ENCODE data around the gene SUSD5.
"Not testable (repeated sequence)": the region's sequence is repeated elsewhere in the genome, so short reads cannot be mapped to it uniquely, and the experiment has no call there.

Gene SUSD5

DNA sequence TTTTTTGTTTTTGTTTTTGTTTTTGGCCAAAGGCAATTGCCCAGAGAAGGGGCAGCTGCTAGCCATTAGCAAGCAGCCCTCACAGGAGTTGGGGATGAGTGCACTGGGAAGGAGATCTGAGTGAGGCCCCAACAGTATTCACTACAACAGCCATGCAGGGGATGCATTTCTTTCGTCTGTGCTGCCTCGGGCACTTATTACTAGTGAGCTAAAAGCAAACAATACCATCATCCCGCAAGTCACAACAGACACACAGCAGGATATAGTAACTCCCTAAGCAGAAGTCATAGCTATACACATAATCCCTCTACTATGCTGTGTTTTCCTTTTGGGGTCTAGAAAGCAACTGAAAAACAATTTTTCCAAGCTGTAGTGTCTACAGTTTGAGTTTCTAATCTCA is 77.6 kb downstream of the SUSD5 start:
- TF ChIP-seq, protein P1, sequence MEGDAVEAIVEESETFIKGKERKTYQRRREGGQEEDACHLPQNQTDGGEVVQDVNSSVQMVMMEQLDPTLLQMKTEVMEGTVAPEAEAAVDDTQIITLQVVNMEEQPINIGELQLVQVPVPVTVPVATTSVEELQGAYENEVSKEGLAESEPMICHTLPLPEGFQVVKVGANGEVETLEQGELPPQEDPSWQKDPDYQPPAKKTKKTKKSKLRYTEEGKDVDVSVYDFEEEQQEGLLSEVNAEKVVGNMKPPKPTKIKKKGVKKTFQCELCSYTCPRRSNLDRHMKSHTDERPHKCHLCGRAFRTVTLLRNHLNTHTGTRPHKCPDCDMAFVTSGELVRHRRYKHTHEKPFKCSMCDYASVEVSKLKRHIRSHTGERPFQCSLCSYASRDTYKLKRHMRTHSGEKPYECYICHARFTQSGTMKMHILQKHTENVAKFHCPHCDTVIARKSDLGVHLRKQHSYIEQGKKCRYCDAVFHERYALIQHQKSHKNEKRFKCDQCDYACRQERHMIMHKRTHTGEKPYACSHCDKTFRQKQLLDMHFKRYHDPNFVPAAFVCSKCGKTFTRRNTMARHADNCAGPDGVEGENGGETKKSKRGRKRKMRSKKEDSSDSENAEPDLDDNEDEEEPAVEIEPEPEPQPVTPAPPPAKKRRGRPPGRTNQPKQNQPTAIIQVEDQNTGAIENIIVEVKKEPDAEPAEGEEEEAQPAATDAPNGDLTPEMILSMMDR (IDR thresholded peaks at IDR 0.05; ENCODE audit: low read depth, low read length), result no peak
- peak; percentile 34 for DNase-seq (ENCODE audit: low read depth, low spot score)
- no peak overlapping the region for H3K4me3 ChIP-seq (ENCODE audit: low read depth, low read length)
- in situ Hi-C loops (cut with HindIII; ENCODE audit: low sequenced_read_pairs), result no loop called here

DNA sequence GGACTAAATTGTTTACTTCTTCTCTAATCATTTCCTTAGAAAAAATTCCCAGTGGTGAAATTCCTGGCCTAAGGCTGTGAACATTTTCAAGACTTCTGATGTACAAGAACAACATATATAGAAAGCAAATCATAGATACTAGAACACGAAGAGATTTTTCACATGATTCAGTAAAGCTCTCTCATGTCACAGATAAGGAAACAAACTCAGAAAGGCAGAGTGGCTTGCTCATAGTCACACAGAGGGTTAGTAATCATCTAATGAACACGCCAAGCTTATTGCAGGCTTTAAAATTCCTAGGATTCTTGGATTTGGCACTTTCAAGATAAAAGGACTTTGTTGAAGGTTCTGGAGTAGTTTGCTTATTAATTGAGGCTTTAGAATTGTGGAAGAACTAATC is 78.6 kb downstream of the SUSD5 start:
- no peak overlapping the region for H3K4me3 ChIP-seq (ENCODE audit: low read depth, low read length)
- TF ChIP-seq, protein P1 (IDR thresholded peaks at IDR 0.05; ENCODE audit: low read depth, low read length), result no peak
- in situ Hi-C loops (cut with HindIII; ENCODE audit: low sequenced_read_pairs), result no loop called here
- no peak for DNase-seq (ENCODE audit: low read depth, low spot score)

DNA sequence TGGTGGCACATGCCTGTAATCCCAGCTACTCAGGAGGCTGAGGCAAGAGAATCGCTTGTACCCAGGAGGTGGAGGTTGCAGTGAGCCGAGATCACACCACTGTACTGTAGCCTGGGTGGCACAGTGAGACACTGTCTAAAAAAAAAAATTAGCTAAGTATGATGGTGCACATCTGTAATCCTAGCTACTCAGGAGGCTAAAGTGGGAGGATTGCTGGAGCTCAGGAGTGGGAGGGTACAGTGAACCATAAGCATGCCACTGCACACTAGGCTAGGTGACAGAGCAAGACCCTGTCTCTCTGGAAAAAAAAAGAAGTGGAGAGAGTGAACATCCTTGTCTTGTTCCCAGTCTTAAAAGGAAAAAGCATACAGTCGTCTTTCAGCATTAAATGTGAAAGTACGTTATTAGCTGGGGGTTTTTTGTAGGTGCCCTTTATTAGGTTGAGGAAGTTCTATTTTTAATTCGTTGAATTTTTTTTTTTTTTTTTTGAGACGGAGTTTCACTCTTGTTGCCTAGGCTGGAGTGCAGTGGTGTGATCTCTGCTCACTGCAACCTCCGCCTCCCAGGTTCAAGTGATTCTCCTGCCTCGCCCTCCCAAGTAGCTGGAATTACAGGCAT is 79.5 kb downstream of the SUSD5 start:
- in situ Hi-C loops (cut with HindIII; ENCODE audit: low sequenced_read_pairs); H3K4me3 ChIP-seq (ENCODE audit: low read depth, low read length); DNase-seq (ENCODE audit: low read depth, low spot score): not testable (repeated sequence)

DNA sequence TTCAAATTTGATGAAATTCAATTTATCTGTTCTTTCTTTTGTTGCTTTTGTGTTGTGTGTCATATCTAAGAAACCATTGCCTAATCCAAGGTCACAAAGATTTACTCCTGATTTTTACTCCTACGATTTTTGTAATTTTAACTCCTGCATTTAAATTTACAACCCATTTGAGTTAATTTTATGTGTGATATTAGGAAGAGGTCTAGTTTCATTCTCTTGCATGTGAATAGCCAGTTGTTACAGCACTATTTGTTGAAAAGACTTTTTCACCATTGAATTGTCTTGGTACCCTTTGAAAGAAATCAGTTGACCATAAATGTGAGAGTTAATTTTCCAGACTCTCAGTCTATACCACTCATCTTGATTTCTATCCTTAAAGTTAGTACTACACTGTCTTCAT is 80.9 kb downstream of the SUSD5 start:
- TF ChIP-seq, protein P1 (IDR thresholded peaks at IDR 0.05; ENCODE audit: low read depth, low read length), result no peak
- no peak overlapping the region for H3K4me3 ChIP-seq (ENCODE audit: low read depth, low read length)
- in situ Hi-C loops (cut with HindIII; ENCODE audit: low sequenced_read_pairs), result no loop called here
- DNase-seq (ENCODE audit: low read depth, low spot score), result no peak

DNA sequence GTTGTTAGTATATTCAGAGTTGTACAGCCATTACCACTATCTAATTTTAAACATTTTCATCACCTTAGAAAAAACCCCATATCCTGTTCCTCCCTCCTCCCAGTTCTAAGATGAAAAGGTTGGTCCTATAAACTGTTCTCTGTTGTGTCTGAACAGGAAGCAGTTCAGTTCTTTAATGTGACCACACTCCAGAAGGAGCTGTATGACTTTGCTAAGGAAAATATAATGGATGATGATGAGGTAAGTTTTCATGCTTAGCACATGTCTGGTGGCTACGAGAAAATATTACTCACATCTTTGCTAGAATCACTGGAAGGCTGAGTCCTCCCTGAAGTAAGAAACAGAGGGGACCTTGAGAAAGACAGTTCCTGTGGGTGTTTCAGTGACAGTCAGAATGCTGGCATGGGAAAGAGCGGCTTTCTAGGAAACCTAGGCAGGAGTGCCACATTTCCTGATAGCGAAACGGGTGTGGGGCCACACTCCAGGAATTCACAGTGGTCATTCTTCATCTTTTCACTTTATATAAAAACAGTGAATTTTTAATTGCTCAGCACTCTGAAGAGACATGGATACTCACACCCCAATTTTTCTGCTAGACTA is 84.5 kb downstream of the SUSD5 start:
- in situ Hi-C loops (cut with HindIII; ENCODE audit: low sequenced_read_pairs), result no loop called here

DNA sequence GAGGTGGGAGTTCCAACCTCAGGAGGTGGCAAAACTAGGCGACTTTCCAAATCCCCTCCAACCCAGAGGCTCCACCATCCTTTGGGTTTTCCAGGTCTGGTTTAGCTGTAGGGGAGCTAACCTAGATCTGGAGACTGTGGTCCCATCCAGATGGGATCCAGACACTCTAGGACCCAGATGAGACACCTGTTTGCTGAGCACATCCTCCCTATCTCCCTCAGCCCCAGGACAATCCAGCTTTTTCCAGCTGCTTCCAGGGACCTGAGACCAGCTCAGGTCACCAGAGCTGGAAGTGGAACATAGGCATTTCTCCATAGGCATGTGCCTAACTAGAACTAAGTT is 86.6 kb downstream of the SUSD5 start:
- H3K4me3 ChIP-seq (ENCODE audit: low read depth, low read length), result no peak overlapping the region
- in situ Hi-C loops (cut with HindIII; ENCODE audit: low sequenced_read_pairs), result no loop called here
- TF ChIP-seq, protein P1 (IDR thresholded peaks at IDR 0.05; ENCODE audit: low read depth, low read length), result no peak
- DNase-seq (ENCODE audit: low read depth, low spot score), result no peak

More for the DNA sequence above, 84.5 kb downstream of the SUSD5 start:
- peak; percentile 78 for DNase-seq (ENCODE audit: low read depth, low spot score)
- no peak overlapping the region for H3K4me3 ChIP-seq (ENCODE audit: low read depth, low read length)
- TF ChIP-seq, protein P1 (IDR thresholded peaks at IDR 0.05; ENCODE audit: low read depth, low read length), result no peak

DNA sequence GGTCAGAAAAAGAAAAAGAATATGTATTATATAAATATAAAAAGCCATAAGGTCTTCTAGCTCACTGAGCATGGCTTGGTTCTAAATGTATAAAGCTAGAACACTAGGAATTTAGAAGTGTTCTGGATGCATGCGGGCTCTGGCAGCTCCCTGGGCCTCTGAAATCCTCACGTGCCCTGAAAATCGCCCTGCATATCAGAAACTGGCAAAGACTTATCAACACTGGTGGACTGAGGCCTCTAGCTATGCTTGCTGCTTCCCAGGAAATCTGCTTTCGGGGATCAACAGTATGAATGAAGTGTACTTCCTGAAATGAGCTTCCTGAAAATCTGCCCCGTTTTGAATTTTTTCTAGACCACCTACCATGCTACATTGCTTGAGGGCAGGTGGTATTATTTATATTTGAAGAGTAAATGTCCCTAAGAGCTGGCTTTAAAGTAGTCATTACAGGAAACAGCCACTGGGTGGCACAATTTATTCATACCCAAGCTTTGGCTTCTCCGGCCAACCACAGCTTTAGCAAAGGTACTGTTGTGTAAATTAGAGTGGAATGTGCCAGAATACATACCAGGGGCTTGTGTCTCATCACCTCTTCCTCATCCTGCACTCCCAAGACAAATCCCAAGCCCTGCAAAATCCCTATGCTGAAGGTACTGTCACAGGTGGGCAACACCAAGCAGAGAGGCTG is 87.1 kb downstream of the SUSD5 start:
- TF ChIP-seq, protein P1 (IDR thresholded peaks at IDR 0.05; ENCODE audit: low read depth, low read length), result peak; percentile 62
- H3K4me3 ChIP-seq (ENCODE audit: low read depth, low read length), result no peak overlapping the region
- in situ Hi-C loops (cut with HindIII; ENCODE audit: low sequenced_read_pairs), result no loop called here
- DNase-seq (ENCODE audit: low read depth, low spot score), result peak; percentile 78
